GM12872 (cell line): ENCODE results near the gene GCGR.
A peak's percentile ranks its signal among the peaks of the same experiment; 100 is the strongest.

Source experiments
- CTCF ChIP-seq: IDR thresholded peaks from 3 replicates; pipeline ENCODE4 v1.5.1; 2011; ENCODE audit warnings: low read depth, mild to moderate bottlenecking, low read length, moderate library complexity; ENCODE audit not compliant: insufficient read depth

Gene GCGR

GRCh38 chr17:81808778-81809555 lies 5.0 kb downstream of the GCGR start:
- peak; percentile 34; the same call in 1 of the 3 replicates for TF ChIP-seq CTCF

GRCh38 chr17:81809556-81809998 lies 5.6 kb downstream of the GCGR start:
- TF ChIP-seq CTCF = no peak

- TF ChIP-seq CTCF = no peak
Observed at GRCh38 chr17:81810476-81810875, 6.5 kb downstream of the GCGR start.

GRCh38 chr17:81810892-81811704 lies 7.1 kb downstream of the GCGR start:
- no peak for TF ChIP-seq CTCF

GRCh38 chr17:81811705-81812570 lies 8.0 kb downstream of the GCGR start:
- TF ChIP-seq CTCF = no peak

- no peak for TF ChIP-seq CTCF
Observed at GRCh38 chr17:81812571-81813370, 8.8 kb downstream of the GCGR start.
